ENCODE measurements around the gene EPB41L2. TPM values are rescaled to one million over a fixed set of nuclear protein-coding genes. Genes with fewer than 3 reads are reported as not detected.

Gene EPB41L2
- total and polyA plus RNA-seq, 2 experiments from 2014 or later, result 76.2 to 91.7 TPM

- Histone ChIP-seq H3K4me3 (no peak overlapping the region), H3K4me2 (no peak overlapping the region), H3K79me2 (replicated peaks; ENCODE audit: insufficient read depth) (no peaks in the 10 kb centered on the region), H3K36me3 (ENCODE audit: insufficient read depth) (peaks cover 3% of the 10 kb centered on the region; the same call in 1 of the 2 replicates), H3F3A (replicated peaks; ENCODE audit: low read depth) (no peaks in the 10 kb centered on the region), H4K20me1 (replicated peaks; ENCODE audit: insufficient read depth) (no peaks in the 10 kb centered on the region), H2AFZ (no peak overlapping the region), H3K9me2 (ENCODE audit: insufficient read depth) (no peaks in the 10 kb centered on the region), H3K27ac (ENCODE audit: low read depth) (no peak overlapping the region), H3K4me1 (ENCODE audit: insufficient read depth) (peaks cover 8% of the 10 kb centered on the region), H3K27me3 (ENCODE audit: insufficient read depth) (no peaks in the 10 kb centered on the region)
- H3K9me3 Mint-ChIP-seq, result no peaks in the 10 kb centered on the region
- H3K36me3 Mint-ChIP-seq (ENCODE audit: low read depth), result peaks cover 9% of the 10 kb centered on the region
- DNase-seq (ENCODE audit: low spot score) (no peak), ATAC-seq (no peak)
- H3K27me3 Mint-ChIP-seq (ENCODE audit: insufficient read depth, low read depth, poor library complexity), result peaks cover 4% of the 10 kb centered on the region
- peaks cover 23% of the 10 kb centered on the region for H3K4me1 Mint-ChIP-seq
- TF ChIP-seq EZH2phosphoT487 (IDR thresholded peaks at IDR 0.05; ENCODE audit: unreplicated experiment) (no peak), ZNF331 (CRISPR knock-in tag; IDR thresholded peaks at IDR 0.05; ENCODE audit: low read depth) (no peak), NANOG (IDR thresholded peaks at IDR 0.05; ENCODE audit: borderline replicate concordance) (no peak), REST (IDR thresholded peaks at IDR 0.05; ENCODE audit: unreplicated experiment) (no peak), POLR2AphosphoS5 (IDR thresholded peaks at IDR 0.05; ENCODE audit: low read depth) (no peak), ETS1 (IDR thresholded peaks at IDR 0.05) (no peak), JUNB (IDR thresholded peaks at IDR 0.05; ENCODE audit: unreplicated experiment) (no peak), ZNF114 (CRISPR knock-in tag; IDR thresholded peaks at IDR 0.05) (no peak), EZH2 (IDR thresholded peaks at IDR 0.05; ENCODE audit: low read depth, unreplicated experiment) (no peak), CTCF (conservative IDR thresholded peaks at IDR 0.05; ENCODE audit: low read depth in 2 of 2) (no peak), STAT1 (IDR thresholded peaks at IDR 0.05; ENCODE audit: unreplicated experiment) (no peak), CREB1 (CRISPR knock-in tag; IDR thresholded peaks at IDR 0.05; ENCODE audit: low read depth) (no peak), ZNF462 (CRISPR knock-in tag; IDR thresholded peaks at IDR 0.05) (no peak)
- H3K4me3 Mint-ChIP-seq, result no peak overlapping the region
- peak overlapping the region; percentile 49; the same call in 1 of the 2 replicates for H3K27ac Mint-ChIP-seq
Observed at GRCh38 chr6:130870179-130870880, 192.7 kb downstream of the EPB41L2 start.

Data from GM23338 (cell line).